ENCODE measurements around the gene WASF2. TPM values are rescaled to one million over a fixed set of nuclear protein-coding genes. Genes with fewer than 3 reads are reported as not detected.

WASF2 gene
- total and polyA plus RNA-seq, 2 of the 13 experiments (the other 11 are each of a cell fraction or from before 2014, with no cell fraction given): 10.4 to 27.7 TPM

GRCh38 chr1:27522432-27523336 is 32.7 kb upstream of the WASF2 start (continued):
- no peak for TF ChIP-seq ZNF280D (CRISPR knock-in tag; IDR thresholded peaks at IDR 0.05)
- no peak for TF ChIP-seq ZBTB7A (CRISPR knock-in tag; IDR thresholded peaks at IDR 0.05)
- peak; percentile 75; the same call in 1 of the 2 replicates for TF ChIP-seq ZSCAN30 (CRISPR knock-in tag; IDR thresholded peaks at IDR 0.05)
- TF ChIP-seq FOXM1 (CRISPR knock-in tag; IDR thresholded peaks at IDR 0.05): no peak
- TF ChIP-seq ONECUT2 (CRISPR knock-in tag; IDR thresholded peaks at IDR 0.05): no peak
- no peak for TF ChIP-seq MBD4 (IDR thresholded peaks at IDR 0.05; ENCODE audit: borderline replicate concordance, low read length)
- no peak for TF ChIP-seq CREB3 (CRISPR knock-in tag; IDR thresholded peaks at IDR 0.05)
- no peak for TF ChIP-seq ZNF510 (CRISPR knock-in tag; IDR thresholded peaks at IDR 0.05; ENCODE audit: low read depth)
- TF ChIP-seq FOXO1 (CRISPR knock-in tag; IDR thresholded peaks at IDR 0.05): peak; percentile 57; the same call in 1 of the 2 replicates
- TF ChIP-seq ZNF841 (CRISPR knock-in tag; IDR thresholded peaks at IDR 0.05; ENCODE audit: borderline replicate concordance): no peak
- TF ChIP-seq ZKSCAN8 (CRISPR knock-in tag; IDR thresholded peaks at IDR 0.05; ENCODE audit: borderline replicate concordance): no peak; the same call in 1 of the 2 replicates
- TF ChIP-seq CEBPG (CRISPR knock-in tag; IDR thresholded peaks at IDR 0.05): peak; percentile 1; the same call in 1 of the 2 replicates
- TF ChIP-seq STAT5B (CRISPR knock-in tag; IDR thresholded peaks at IDR 0.05): no peak
- no peak for TF ChIP-seq MIER3 (CRISPR knock-in tag; IDR thresholded peaks at IDR 0.05; ENCODE audit: borderline replicate concordance)
- no peak for TF ChIP-seq ZNF446 (CRISPR knock-in tag; IDR thresholded peaks at IDR 0.05)
- no peak for TF ChIP-seq REL (CRISPR knock-in tag; conservative IDR thresholded peaks at IDR 0.05)
- no peak for TF ChIP-seq NFYB (CRISPR knock-in tag; IDR thresholded peaks at IDR 0.05)
- 0 out of 2 replicates have a peak, but pooled peaks have one; percentile 18 for TF ChIP-seq TFE3 (CRISPR knock-in tag; IDR thresholded peaks at IDR 0.05)
- no peak for TF ChIP-seq ZNF768 (CRISPR knock-in tag; IDR thresholded peaks at IDR 0.05)
- no peak for TF ChIP-seq ZHX1 (CRISPR knock-in tag; IDR thresholded peaks at IDR 0.05; ENCODE audit: low read depth)
- TF ChIP-seq FOXP1 (IDR thresholded peaks at IDR 0.05): no peak
- TF ChIP-seq FOXP1 (CRISPR knock-in tag; IDR thresholded peaks at IDR 0.05): no peak; the same call in 1 of the 2 replicates
- TF ChIP-seq DPF2 (CRISPR knock-in tag; IDR thresholded peaks at IDR 0.05; ENCODE audit: borderline replicate concordance, low read depth): no peak
